Ectodermal cell (in vitro differentiated cells): Measurements from ENCODE around the gene GAST. TPM values are rescaled to one million over a fixed set of nuclear protein-coding genes. Genes with fewer than 3 reads are reported as not detected.
A peak's percentile ranks its signal among the peaks of the same experiment; 100 is the strongest.

ENCODE experiments used
- H3K27ac ChIP-seq: 2 replicates; pipeline ENCODE4 v1.7.0; 2013; ENCODE audit warnings: mild to moderate bottlenecking, low read depth, low read length; ENCODE audit not compliant: insufficient read depth, poor library complexity, severe bottlenecking
- H3K27me3 ChIP-seq: 2 replicates; pipeline ENCODE4 v1.7.0; 2013; ENCODE audit warnings: mild to moderate bottlenecking, low read length; ENCODE audit not compliant: insufficient read depth, control insufficient read depth, poor library complexity, severe bottlenecking
- H3K36me3 ChIP-seq: one replicate; pipeline ENCODE4 v1.7.0; 2013; ENCODE audit warnings: low read length; ENCODE audit not compliant: control insufficient read depth, insufficient read depth
- H3K4me1 ChIP-seq: one replicate; pipeline ENCODE4 v1.7.0; 2013; ENCODE audit warnings: low read length; ENCODE audit not compliant: control insufficient read depth, insufficient read depth
- H3K4me3 ChIP-seq: 2 replicates; pipeline ENCODE4 v1.7.0; 2013; ENCODE audit warnings: low read depth, low read length, control low read depth; ENCODE audit not compliant: insufficient read depth
- H3K9me3 ChIP-seq: 2 replicates; pipeline ENCODE4 v1.7.0; 2013; ENCODE audit warnings: mild to moderate bottlenecking, low read length, moderate library complexity; ENCODE audit not compliant: control insufficient read depth
- WGBS, 2 experiments: methylation state at CpG; one replicate each; pipeline ENCODE4 v1.1.7; 2013; ENCODE audit warnings: missing lambda C conversion rate in 2 of 2; 5-methylcytosine and 5-hydroxymethylcytosine counted together
- polyA plus RNA-seq, 4 experiments: library from polyadenylated mRNA; stranded (reverse); fragments of 50-300 nt; gene quantifications; one replicate each; pipeline ENCODE4 v1.2.3, GENCODE V29; 2013

GAST gene, protein sequence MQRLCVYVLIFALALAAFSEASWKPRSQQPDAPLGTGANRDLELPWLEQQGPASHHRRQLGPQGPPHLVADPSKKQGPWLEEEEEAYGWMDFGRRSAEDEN
- not detected for polyA plus RNA-seq (2013, experiment 1 of 4)
- polyA plus RNA-seq (2013, experiment 2 of 4) = not detected
- polyA plus RNA-seq (2013, experiment 3 of 4) = not detected
- polyA plus RNA-seq (2013, experiment 4 of 4) = not detected

DNA sequence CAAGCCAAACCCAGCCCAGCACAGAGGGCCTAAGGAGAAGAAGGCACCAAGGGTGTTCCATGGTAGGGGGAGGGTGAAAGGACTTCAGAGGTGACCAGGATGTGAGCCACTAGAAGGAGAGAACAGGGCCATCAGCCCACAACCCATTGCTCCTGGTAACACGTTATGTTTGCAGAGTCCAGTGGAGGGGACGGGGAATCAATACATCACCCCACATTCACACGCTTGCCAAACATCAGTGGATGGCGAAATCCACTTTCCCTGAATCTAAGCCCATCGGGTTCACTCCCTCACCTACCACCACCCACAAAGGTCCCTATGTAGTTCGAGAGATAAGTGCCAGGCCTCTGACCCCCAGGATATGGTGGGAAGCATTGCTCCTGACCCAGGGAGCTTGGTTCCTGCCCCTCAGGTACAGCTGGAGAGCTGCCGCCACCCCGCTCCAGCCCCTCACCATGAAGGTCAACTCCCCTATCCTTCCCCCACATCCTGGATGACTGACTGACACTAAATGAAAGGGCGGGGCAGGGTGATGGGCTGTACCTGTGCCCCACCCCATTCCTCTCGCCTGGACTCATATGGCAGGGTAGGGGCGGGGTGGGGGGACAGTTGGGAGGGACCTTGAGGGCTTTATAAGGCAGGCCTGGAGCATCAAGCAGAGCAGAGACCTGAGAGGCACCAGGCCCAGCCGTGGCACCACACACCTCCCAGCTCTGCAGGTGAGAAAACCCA, at the start of gene GAST:
GAST (plus strand) TSS at position 663 of the 732 bp plus-strand sequence. CDS start 3,106 bp downstream, outside the sequence.
- Histone ChIP-seq H3K4me3 (no peak within 1 kb of the TSS), H3K27ac (no peak within 1 kb of the TSS), H3K36me3 (no peaks in the 10 kb centered on the region), H3K27me3 (peaks cover 37% of the 10 kb centered on the region), H3K9me3 (no peaks in the 10 kb centered on the region), H3K4me1 (no peaks in the 10 kb centered on the region)
- 88 to 91% methylated on average over 12 of the region's 12 CpGs for WGBS, 2 experiments

DNA sequence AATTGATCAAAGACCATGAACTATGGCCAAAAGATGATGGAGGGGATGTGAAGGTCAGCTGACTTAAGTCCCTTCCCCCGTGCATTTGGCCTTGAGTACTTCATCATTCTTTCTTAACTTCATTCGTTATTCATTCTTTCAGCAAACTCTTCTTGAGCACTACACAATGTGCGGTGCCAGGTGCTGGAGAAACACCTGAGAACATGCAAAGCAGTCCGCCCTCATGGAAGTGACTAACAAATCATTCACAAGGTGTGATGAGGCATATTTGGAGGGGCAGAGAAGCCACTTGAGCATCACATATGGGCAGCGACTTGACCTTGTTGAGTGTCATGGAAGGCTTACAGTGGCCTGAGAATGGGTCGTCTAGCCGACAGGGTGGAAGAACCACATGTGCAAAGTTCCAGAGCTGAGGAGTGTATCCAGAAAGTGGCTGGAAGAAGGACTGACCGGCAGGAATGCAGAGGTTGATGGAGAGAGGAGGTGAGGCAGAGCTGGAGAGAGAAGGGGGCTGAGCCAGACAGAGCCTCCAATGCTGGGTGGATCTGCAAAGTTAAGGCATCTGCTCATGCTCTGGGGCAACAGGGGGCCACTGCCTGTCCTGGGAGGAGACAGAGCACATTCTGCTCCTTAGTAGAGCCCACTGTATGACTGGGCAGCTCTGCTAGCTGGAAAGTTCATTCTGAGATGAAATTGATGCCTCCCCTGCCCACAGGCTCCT, 48.5 kb upstream of the GAST start:
- Histone ChIP-seq H3K4me1 (no peaks in the 10 kb centered on the region), H3K4me3 (no peak overlapping the region), H3K27ac (no peak overlapping the region), H3K27me3 (peaks cover 14% of the 10 kb centered on the region), H3K9me3 (no peaks in the 10 kb centered on the region), H3K36me3 (no peaks in the 10 kb centered on the region)
- WGBS, 2 experiments = 81 to 82% methylated on average over 8 of the region's 8 CpGs

DNA sequence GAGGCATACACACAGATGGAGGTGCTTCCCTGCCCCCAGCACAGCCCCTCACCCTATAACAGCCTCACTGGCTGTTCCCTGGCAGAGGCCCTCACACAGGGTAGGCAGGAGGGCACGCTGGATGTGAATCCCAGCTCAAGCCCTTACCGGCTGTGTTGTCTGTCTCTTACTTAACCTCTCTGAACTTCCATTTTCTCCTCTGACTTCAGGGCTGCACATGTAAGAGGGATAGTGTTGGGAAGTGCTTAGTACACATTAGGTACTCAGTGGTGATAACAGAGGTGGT, 48.0 kb upstream of the GAST start:
- Histone ChIP-seq H3K4me1 (no peaks in the 10 kb centered on the region), H3K27ac (no peak overlapping the region)
- WGBS, 2 experiments = 84 to 91% methylated on average over 2 of the region's 2 CpGs

DNA sequence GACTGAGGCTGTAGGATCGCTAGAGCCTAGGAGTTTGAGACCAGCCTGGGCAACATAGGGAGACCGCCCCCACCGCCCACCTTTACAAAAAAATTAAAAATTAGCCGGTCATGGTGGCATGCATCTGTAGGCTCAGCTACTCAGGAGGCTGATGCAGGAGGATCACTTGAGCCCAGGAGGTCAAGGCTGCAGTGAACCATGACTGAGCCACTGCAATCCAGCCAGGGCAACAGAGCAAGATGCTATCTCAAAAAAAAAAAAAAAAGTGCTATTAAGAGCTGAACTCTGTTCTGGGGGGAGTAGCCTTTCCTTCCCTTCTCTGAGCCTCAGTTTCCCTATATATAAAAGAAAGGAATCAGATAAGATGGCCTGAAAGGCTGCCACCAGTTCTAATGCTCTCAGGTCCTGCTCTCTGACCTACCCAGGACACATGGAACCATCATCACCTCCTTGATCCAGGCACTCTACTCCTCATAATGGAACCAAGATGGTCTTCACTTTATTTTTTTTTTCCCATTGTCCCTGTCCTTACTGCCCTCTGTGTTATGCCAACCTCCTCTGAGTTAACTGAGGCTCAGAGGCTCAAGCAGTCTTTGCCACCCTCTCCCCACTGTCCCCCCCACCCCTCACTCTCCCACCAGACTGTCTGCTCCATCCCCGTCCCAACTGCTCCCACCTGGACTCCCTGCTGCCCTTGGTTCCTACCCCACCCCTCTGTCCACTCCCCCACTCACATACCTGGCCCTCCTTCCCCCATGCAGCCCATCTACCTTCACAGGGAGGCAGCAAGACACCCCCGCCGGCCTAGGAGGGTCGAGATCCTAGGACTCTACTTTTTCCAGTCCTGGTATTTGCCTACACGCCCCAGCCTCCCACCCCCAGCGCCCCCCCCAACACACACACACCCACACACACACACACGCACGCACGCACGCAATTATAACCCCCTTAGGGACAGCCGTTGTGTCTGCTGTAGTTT, 47.3 kb upstream of the GAST start:
- no peak overlapping the region for H3K27ac ChIP-seq
- no peaks in the 10 kb centered on the region for H3K4me1 ChIP-seq
- H3K36me3 ChIP-seq = no peaks in the 10 kb centered on the region
- no peak overlapping the region for H3K4me3 ChIP-seq
- peaks cover 14% of the 10 kb centered on the region for H3K27me3 ChIP-seq
- H3K9me3 ChIP-seq = no peaks in the 10 kb centered on the region
- 79 to 87% methylated on average over 14 to 15 of the region's 15 CpGs for WGBS, 2 experiments

More for the DNA sequence above, 48.0 kb upstream of the GAST start:
- Histone ChIP-seq H3K36me3 (no peaks in the 10 kb centered on the region), H3K27me3 (peaks cover 14% of the 10 kb centered on the region), H3K4me3 (no peak overlapping the region), H3K9me3 (no peaks in the 10 kb centered on the region)

DNA sequence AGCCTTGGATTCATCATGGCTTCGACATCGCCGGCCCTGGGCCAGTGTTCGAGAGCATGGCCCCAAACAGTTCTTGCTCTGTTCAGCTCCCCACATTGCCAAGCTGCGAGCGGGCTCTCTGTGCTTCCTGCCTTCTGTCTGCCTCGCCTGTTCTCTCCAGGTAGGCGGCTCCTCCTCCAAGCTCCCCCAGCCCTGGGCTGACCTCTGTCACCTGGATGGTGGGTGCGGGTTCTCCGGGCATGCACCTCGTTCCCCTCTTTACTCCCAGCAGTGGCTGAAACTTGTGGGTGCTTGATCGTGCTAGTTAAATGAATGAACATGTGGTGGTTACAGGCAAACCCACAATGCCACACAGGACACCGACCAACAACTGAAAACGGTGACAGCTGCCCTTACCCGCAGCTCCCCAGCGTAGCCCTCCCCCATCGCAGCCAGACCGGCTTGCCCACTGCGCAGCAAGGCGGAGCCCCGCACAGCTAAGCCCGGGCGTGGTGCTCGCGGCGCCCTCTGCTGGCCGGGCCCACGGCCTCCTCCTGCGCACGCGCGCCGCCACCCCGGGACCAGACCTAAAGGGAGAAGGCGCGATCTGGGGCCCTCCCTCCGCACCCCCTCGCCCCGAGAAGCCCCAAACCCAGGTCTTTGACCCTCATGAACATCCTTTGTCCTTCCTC, 46.4 kb upstream of the GAST start:
- Histone ChIP-seq H3K4me1 (no peaks in the 10 kb centered on the region), H3K27me3 (peaks cover 14% of the 10 kb centered on the region), H3K9me3 (no peaks in the 10 kb centered on the region), H3K27ac (no peak overlapping the region), H3K4me3 (peak overlapping the region; percentile 49), H3K36me3 (no peaks in the 10 kb centered on the region)
- WGBS, 2 experiments = 17 to 20% methylated on average over 39 of the region's 39 CpGs

GRCh38 chr17:41666237-41666641, 45.9 kb upstream of the GAST start:
- Histone ChIP-seq H3K9me3 (no peaks in the 10 kb centered on the region), H3K4me3 (peak overlapping the region; percentile 49), H3K4me1 (no peaks in the 10 kb centered on the region), H3K27ac (no peak overlapping the region), H3K36me3 (no peaks in the 10 kb centered on the region), H3K27me3 (peaks cover 14% of the 10 kb centered on the region)
- WGBS, 2 experiments = 4 to 5% methylated on average over 11 of the region's 11 CpGs

DNA sequence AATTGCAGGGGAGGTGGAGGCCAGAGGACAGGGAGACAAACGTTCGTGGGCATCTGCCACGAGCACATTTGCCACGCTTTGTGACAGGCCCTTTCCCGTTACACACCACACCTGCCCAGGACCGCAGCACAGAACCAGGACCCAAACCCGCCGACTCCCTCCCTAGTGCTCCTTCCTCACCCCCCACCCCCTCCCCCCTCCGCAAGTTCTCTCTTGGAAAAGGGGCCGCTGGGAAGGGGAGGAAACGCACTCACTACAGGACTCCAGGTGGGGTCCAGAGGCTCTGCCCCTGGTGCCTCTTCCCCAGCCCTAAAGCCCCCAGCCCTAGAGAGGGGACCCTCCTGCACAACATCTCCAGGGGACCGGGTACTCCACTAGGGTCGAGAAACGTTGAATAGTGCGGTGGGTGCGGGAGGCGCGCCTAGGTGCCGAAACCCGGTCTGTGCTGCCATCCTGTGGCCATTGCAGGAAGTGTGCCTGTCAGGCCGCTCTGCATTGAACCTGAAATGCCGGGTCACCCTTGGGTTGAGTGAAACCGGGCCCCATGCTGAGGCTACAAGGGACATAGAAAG, 45.3 kb upstream of the GAST start:
- 2 to 3% methylated on average over 22 to 23 of the region's 23 CpGs for WGBS, 2 experiments

DNA sequence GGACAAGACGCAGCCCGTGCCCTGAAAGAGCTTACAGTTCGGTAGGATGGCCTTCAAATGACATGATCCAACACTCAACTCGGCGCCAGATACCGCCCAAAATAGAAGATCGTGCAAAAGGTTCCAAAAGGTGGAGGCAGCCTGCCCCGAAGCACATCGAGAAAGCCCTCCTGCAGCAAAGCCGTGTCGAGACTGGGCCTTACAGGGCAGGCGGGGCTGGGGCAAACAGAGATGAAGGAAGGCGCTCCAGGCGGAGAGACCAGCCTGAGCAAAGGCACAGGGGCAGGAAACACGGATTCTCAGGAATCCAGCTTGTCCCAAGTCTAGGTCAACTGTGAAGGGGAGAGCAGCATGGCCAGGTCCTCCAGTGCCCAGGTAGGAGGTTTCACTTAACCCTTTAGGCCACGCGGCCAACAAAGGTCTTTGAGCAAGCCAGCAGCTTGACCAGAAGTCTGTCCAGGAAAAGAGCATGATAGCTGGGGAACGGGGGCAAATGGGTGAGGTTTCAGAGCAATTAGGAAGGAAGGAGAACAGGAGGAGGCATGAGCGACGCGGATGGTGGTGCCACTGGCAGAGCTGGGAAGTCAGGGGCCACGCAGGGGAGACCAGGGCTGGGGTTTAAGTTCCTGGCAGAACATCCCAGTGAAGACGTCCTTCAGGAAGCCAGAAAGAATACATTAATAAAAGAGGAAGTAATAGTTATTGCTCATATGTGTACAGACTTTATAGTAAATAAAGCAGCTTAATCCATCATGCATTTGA, 44.7 kb upstream of the GAST start:
- Histone ChIP-seq H3K36me3 (no peaks in the 10 kb centered on the region), H3K4me3 (peak overlapping the region; percentile 49), H3K4me1 (no peaks in the 10 kb centered on the region), H3K9me3 (no peaks in the 10 kb centered on the region), H3K27ac (no peak overlapping the region), H3K27me3 (peaks cover 14% of the 10 kb centered on the region)
- 60 to 61% methylated on average over 23 of the region's 23 CpGs for WGBS, 2 experiments

More for the DNA sequence above, 45.3 kb upstream of the GAST start:
- Histone ChIP-seq H3K27ac (no peak overlapping the region), H3K9me3 (no peaks in the 10 kb centered on the region), H3K27me3 (peaks cover 14% of the 10 kb centered on the region), H3K4me1 (no peaks in the 10 kb centered on the region), H3K4me3 (peak overlapping the region; percentile 49), H3K36me3 (no peaks in the 10 kb centered on the region)

DNA sequence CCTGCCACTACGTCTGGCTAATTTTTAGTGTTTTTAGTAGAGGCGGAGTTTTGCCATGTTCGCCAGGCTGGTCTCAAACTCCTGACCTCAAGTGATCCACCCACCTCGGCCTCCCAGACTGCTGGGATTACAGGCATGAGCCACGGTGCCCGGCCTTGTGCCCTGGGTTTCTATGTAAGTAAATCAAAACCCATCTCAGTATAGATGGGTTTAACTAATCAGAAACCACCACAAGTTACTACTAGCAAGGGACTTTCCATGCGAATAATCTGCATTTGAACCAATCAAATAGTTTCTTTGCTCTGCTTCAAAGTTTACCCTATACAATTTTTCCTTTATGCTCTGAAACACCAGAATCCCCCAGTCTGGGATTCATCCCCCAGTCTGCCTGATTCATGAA, 40.0 kb upstream of the GAST start:
- H3K36me3 ChIP-seq = no peaks in the 10 kb centered on the region
- no peak overlapping the region for H3K27ac ChIP-seq
- no peak overlapping the region for H3K4me3 ChIP-seq
- H3K4me1 ChIP-seq = no peaks in the 10 kb centered on the region
- H3K27me3 ChIP-seq = peaks cover 6% of the 10 kb centered on the region
- WGBS, 2 experiments = 93% methylated on average over 7 of the region's 7 CpGs
- H3K9me3 ChIP-seq = no peaks in the 10 kb centered on the region
